KOPT-K1 (cell line): Measurements from ENCODE around the gene SLITRK5.

Source experiments
- H3K27ac ChIP-seq: fragments of 200-600 bp; sonication (generic); 2 replicates; pipeline ENCODE4 v1.5.1; 2016; ENCODE audit warnings: antibody characterized with exemption, mild to moderate bottlenecking, low read depth, low read length; ENCODE audit not compliant: poor library complexity, severe bottlenecking
- H3K36me3 ChIP-seq: fragments of 200-600 bp; sonication (generic); 2 replicates; pipeline ENCODE4 v1.5.1; 2017; ENCODE audit warnings: antibody characterized with exemption, mild to moderate bottlenecking, low read length, moderate library complexity; ENCODE audit not compliant: insufficient read depth
- H3K9me3 ChIP-seq: fragments of 200-600 bp; sonication (generic); 2 replicates; pipeline ENCODE4 v1.5.1; 2017; ENCODE audit warnings: antibody characterized with exemption, low read length, mild to moderate bottlenecking; ENCODE audit not compliant: insufficient read depth, poor library complexity, severe bottlenecking

Gene SLITRK5

DNA sequence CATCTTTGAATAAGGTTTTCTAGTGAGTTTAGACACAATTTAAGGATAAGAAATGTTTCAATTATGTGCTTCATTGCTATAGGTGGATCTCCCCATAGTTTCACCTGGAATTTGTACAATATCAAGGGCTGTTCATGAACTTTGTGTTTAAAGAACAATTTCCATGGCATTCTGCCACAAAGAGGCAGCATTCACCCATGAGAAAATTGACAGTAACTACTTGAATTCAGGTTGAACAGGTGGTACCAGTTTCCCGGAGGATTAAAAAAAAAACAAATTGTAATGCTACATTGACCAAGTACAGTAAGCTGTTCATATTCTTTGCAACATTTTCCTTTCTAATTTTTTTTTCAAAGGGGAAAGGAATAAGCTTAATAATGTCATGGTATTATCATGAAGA is 9.1 kb downstream of the SLITRK5 start:
- no peaks in the 10 kb centered on the region for H3K36me3 ChIP-seq
- H3K27ac ChIP-seq: no peak overlapping the region
- no peaks in the 10 kb centered on the region for H3K9me3 ChIP-seq

DNA sequence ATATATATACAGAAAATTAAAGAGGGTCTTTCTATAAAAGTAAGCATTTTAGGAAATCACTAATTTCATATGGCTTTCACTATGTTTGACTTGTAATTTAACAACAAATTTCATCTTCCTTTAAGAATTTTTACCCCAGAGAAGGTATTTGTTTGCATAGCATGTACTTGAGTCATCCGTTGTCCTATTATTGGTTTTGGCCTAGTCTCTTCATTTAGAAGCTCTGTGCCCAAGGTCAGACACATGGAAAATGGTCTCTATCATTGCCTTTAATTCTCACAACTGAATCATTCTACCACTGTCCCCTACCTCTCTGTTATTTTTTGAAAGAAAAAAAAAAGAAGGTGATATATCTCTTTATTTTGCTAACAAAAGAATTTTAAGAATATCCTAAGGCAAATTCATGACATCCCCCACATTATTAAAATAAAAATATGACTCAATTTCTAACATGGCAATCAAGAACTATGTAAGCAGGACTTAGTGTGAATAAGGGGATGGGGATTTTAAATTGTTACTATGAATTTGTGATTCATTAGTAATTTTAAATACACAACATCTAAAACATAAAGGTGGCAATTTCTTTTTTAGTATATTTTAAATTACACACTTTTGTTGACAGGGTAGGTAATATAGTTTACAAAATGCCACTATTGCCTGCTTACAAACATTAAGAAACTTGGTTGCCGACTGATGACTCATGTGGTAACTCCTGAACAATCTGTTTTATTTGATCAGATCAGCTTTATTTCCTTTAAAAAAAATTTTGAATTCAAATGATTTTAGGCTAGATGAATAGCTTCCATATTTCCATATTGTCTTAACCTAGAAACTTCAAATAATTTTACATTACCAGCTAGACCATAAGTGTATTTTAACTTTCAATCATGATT is 13.9 kb downstream of the SLITRK5 start:
- Histone ChIP-seq H3K9me3 (no peaks in the 10 kb centered on the region), H3K27ac (no peak overlapping the region), H3K36me3 (no peaks in the 10 kb centered on the region)

DNA sequence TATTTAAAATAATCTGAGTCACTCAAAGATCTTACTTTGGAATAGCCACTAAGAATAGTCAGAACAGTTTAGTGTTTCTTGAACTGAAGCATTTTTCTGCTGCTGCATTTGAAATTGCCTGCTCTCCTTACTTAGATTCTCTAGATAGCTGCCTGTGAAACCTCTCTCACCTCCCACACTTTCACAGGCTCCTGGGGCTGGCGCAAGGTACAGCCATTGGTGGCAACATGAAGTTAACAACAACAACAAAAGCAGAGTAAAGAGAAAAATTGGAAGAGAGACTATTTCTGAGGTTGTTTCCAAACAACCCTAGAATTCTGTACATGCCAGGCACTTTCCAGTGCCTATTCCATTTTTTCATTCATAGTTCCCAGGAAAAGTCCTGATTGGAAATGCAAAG is 25.3 kb downstream of the SLITRK5 start:
- no peaks in the 10 kb centered on the region for H3K36me3 ChIP-seq
- no peaks in the 10 kb centered on the region for H3K9me3 ChIP-seq
- no peak overlapping the region for H3K27ac ChIP-seq

DNA sequence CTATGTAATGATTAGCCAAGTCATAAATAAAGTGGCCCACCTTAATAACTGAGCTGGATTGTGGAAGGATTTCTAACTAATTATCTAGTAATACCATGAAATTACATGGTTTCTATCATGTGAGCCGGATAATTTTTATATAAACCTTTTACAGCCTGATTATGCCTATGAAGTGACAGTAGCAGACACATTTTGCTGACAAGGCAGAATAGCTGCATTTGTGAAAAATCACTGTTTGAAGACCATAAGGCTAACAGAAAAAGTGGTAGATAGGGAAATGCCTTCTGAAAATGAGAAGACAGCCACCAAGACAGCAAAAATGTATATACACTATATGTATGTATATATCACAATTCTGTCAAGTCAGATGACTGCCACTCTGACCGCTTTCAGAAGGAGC is 27.1 kb downstream of the SLITRK5 start:
- H3K27ac ChIP-seq: no peak overlapping the region
- no peaks in the 10 kb centered on the region for H3K36me3 ChIP-seq
- H3K9me3 ChIP-seq: no peaks in the 10 kb centered on the region

DNA sequence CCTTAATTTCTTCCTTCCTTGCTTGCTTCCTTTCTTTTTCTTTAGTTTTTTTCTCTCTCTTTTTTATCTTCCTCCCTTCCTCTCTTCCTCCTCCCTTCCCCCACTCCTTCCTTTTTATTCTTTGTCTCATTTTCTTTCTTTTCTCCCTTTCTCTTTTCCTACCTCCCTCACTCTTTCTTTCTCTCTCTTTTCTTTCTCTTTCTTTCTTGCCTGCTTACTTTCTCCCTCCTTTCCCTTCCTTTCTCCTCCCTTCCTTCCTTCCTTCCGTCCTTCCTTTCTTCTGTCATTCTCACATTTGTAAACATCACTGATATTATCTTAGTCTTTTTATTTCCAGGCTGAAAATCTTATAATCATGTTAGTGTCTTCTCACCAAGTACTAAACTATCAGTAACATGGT is 38.8 kb downstream of the SLITRK5 start:
- Histone ChIP-seq H3K9me3 (no peaks in the 10 kb centered on the region), H3K27ac (no peak overlapping the region), H3K36me3 (no peaks in the 10 kb centered on the region)

DNA sequence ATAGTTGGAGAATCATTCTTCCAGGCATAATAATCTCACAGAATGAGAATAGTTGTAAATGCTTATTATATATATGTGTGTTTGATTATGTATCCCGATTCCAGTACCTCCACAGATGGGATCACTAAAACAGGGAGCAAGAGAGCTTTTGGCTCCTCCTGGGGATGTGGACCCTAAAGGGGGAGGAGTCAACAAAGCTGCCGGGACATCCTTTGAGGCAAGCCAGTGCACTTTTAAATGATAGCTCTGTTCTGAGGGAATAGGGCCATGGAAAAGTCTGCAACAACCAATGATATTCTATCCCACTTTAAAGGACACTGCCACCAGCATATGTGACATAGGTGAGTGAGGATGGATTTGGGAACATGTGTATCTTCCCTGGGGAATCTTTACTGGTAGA is 40.8 kb downstream of the SLITRK5 start:
- Histone ChIP-seq H3K9me3 (no peaks in the 10 kb centered on the region), H3K36me3 (no peaks in the 10 kb centered on the region), H3K27ac (no peak overlapping the region)
